ENCODE data around the gene PDP2. TPM values are rescaled to one million over a fixed set of nuclear protein-coding genes. Genes with fewer than 3 reads are reported as not detected.
"Not testable (repeated sequence)": the region's sequence is repeated elsewhere in the genome, so short reads cannot be mapped to it uniquely, and the experiment has no call there.

PDP2 gene
- total RNA-seq, 1 donor from 2014 or later = 2.2 TPM

DNA sequence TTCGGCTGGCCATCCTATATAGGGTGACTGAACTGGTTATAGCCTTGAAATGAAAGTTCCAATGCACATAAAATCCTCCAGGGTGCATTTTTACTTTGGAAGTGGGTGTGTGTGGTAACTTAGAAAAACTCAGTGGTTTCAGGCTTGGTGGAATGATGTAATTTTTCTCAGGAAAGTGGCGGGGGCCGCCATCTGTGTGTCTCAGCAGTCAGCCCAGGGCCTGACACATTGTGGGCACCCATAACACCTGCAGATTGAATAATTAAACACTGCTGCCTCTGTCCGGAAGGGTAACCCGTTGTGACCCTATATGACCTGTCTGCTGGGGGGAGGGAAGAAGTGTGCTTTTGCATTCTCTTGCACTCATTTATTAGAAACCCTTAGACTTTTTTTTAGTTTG, 2.2 kb upstream of the PDP2 start:
- intact Hi-C loops (cut with micrococcal nuclease) = no loop called here
- ATAC-seq (no peak), DNase-seq (no peak)

- DNase-seq (no peak), ATAC-seq (peak; percentile 17)
- intact Hi-C loops (cut with micrococcal nuclease) = no loop called here
Measured at GRCh38 chr16:66881014-66881417, 701 bp downstream of the PDP2 start.

GRCh38 chr16:66881560-66881959, 1.2 kb downstream of the PDP2 start:
- DNase-seq (no peak), ATAC-seq (no peak)
- intact Hi-C loops (cut with micrococcal nuclease) = no loop called here

GRCh38 chr16:66881964-66882508, 1.7 kb downstream of the PDP2 start:
- intact Hi-C loops (cut with micrococcal nuclease) = no loop called here

DNA sequence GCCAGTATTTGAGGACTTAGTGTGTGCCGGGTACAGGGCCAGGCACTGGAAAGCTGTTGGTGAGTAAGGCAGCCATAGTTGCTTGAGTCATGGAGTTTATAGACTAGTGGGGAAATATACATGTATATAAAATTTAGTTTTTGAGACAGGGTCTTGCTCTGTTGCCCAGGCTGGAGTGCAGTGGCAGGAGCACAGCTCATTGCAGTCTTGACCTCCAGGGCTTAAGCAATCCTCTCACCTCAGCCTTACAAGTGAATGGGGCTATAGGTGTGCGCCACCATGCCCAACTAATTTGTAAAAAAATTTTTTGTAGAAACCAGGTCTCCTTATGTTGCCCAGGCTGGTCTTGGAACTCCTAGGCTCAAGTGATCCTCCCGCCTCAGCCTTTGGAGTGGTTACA, 2.4 kb downstream of the PDP2 start:
- intact Hi-C loops (cut with micrococcal nuclease) = no loop called here
- ATAC-seq = no peak
- no peak for DNase-seq

More at GRCh38 chr16:66881964-66882508, 1.7 kb downstream of the PDP2 start:
- no peak for DNase-seq
- ATAC-seq = no peak

DNA sequence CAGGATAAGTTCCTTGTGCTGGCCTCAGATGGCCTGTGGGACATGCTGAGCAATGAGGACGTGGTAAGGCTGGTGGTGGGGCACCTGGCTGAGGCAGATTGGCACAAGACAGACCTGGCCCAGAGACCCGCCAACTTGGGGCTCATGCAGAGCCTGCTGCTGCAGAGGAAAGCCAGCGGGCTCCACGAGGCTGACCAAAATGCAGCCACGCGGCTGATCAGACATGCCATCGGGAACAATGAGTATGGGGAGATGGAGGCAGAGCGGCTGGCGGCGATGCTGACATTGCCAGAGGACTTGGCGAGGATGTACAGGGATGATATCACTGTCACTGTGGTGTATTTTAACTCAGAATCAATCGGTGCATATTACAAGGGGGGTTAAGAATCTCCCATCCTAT, 5.2 kb downstream of the PDP2 start:
- intact Hi-C loops (cut with micrococcal nuclease) = no loop called here
- ATAC-seq (no peak), DNase-seq (no peak)

GRCh38 chr16:66886321-66886720, 6.0 kb downstream of the PDP2 start:
- intact Hi-C loops (cut with micrococcal nuclease) = no loop called here

DNA sequence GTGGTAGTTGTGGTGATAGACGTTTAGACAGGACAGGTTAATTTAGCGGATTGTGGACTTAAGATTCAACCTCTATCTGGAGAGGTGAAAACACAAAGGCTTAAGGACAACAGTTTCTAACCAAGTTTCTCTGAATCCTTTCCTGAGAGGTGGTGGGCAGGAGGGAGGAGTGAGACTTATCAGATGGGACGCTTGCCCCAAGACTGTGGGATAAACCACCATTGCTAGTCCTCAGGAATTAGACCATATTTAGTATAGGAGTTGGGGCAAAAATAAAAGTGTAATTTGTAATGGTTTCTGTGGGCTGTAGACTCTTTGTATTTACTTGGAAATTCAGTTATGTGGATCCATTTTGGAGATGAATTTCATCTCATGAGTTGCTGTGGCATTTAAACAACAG, 6.6 kb downstream of the PDP2 start:
- DNase-seq = no peak

More at GRCh38 chr16:66886321-66886720, 6.0 kb downstream of the PDP2 start:
- ATAC-seq = no peak
- no peak for DNase-seq

GRCh38 chr16:66888647-66889615, 8.6 kb downstream of the PDP2 start:
- no peak for DNase-seq
- intact Hi-C loops (cut with micrococcal nuclease) = no loop called here

More for the DNA sequence above, 6.6 kb downstream of the PDP2 start:
- intact Hi-C loops (cut with micrococcal nuclease) = no loop called here
- ATAC-seq = no peak

DNA sequence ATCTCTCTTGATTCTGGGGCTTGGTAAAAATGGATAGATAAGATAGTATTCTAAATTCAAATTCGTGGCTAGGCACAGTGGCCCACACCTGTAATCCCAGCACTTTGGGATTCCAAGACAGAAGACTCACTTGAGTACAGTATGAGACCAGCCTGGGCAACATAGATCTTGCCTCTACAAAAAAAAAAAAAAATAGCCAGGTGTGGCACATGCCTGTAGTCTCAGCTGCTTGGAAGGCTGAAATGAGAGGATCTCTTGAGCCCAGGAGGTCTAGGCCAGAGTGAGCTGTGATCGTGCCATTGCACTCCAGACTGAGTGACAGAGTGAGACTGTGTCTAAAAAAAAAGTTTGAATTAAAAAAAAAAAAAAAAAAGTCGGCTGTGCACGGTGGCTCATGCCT, 9.3 kb downstream of the PDP2 start:
- DNase-seq (no peak), ATAC-seq (no peak)
- intact Hi-C loops (cut with micrococcal nuclease) = no loop called here

More at GRCh38 chr16:66888647-66889615, 8.6 kb downstream of the PDP2 start:
- ATAC-seq = no peak

- ATAC-seq (no peak), DNase-seq (no peak)
- intact Hi-C loops (cut with micrococcal nuclease) = no loop called here
Measured at GRCh38 chr16:66890799-66891198, 10.5 kb downstream of the PDP2 start.

DNA sequence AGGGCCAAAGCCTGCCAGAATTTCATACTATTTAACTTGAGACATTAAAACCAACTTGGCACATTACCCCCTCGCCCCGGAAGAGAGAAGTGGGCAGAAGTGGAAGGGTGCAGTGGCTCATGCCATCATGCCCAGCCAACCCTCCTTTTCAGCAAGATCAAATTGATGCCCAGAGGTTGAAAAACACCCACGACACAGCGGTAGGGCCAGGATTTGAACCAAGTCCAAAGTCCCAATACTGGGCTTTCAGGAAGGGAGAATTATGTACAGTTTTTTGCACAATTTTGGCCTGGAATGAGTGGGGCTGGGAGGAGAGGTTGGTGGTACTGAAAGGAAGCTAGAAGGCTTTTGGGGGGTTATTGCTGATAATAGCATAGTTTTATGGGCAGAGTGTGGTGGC, 11.0 kb downstream of the PDP2 start:
- intact Hi-C loops (cut with micrococcal nuclease) = no loop called here
- no peak for ATAC-seq
- DNase-seq = no peak

DNA sequence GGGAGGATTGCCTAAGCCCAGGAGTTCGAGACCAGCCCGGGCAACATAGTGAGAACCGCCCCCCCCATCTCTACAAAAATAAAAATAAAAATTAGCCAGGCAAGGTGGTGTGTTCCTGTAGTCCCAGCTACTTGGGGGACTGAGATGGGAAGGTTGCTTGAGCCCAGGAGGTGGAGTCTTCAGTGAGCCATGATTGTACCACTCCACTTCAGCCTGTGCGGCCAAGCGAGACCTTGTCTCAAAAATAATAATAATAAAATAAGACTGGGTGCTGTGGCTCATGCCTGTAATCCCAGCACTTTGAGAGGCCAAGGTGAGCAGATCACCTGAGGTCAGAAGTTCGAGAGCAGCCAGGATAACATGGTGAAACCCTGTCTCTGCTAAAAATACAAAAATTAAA, 11.5 kb downstream of the PDP2 start:
- intact Hi-C loops (cut with micrococcal nuclease) = no loop called here
- DNase-seq = no peak
- ATAC-seq = no peak

- ATAC-seq (no peak), DNase-seq (no peak)
- intact Hi-C loops (cut with micrococcal nuclease) = no loop called here
Measured at GRCh38 chr16:66894055-66894454, 13.7 kb downstream of the PDP2 start.

DNA sequence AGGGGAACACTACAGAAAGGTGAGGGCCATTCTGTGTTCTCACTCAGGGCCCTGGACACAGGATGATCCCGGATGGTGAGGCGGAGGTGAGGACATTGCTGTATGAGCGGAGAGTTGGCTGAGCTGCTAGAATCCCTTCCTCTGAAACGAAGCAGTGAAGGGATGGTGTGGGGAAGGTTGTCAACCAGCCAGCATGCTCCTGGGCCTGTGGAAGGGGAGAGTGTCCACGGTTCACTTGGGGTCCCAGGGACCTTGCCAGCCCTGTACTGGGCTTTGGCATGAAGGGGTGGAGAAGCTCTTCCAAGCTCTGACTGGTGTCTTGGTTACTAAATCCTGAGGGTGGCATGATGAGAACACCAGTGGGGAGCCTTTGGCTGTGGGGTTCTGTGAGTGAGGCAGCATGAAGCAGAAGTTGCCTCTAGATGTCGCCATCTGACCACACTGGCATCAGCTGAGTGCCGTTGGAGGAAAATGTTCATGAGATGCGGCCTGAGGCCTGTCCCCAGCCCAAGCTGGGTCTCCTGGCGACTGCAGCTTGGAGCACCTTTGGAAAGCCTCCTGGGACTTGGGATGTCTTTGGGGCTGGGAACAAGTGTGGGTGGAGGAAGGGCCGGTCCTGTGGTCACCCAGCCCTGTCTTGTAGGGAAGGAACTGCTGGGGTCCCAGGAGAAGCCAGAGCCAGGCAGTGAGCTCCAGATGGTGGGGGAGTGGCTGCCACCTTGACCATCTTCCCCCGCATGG, 14.8 kb downstream of the PDP2 start:
- DNase-seq (peak; percentile 68), ATAC-seq (peak; percentile 76)
- intact Hi-C loops (cut with micrococcal nuclease) = no loop called here

DNA sequence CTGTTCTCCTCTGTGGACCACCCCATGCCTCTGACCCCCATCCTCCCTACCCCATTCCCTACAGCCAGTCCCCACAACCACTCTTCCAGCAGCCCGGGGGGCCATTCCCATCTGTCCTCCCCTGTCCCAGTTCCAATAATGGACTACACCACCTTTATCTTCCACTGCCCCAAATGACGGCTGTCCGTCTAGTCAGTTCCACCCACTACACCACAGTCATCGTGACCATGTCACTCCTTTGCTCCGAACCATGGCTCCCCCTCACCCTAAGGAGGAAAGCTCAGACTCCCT, 15.3 kb downstream of the PDP2 start:
- intact Hi-C loops (cut with micrococcal nuclease) = no loop called here
- DNase-seq (no peak), ATAC-seq (no peak)

DNA sequence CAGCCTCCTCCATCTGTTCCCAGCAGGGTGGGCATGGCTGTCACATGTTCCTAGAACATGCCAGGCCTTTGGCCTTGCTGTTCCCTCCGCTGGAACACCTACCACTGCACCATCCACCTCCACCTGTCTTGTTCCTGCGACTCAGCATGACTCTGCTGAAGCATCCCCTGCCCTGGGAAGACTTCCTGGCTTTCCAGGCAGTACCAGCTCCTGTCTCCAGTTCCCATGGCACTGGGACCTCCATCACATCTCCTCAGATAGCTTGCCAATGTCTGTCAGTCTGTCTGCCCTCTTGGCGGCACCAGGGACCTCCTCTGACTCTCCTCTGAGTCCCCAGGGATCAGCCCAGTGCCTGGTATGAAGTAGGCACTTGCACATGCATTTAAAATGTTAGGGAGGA, 15.7 kb downstream of the PDP2 start:
- ATAC-seq = no peak
- peak; percentile 16 for DNase-seq
- intact Hi-C loops (cut with micrococcal nuclease) = no loop called here

GRCh38 chr16:66896682-66897081, 16.4 kb downstream of the PDP2 start:
- DNase-seq = peak; percentile 12
- intact Hi-C loops (cut with micrococcal nuclease); ATAC-seq: not testable (repeated sequence)

DNA sequence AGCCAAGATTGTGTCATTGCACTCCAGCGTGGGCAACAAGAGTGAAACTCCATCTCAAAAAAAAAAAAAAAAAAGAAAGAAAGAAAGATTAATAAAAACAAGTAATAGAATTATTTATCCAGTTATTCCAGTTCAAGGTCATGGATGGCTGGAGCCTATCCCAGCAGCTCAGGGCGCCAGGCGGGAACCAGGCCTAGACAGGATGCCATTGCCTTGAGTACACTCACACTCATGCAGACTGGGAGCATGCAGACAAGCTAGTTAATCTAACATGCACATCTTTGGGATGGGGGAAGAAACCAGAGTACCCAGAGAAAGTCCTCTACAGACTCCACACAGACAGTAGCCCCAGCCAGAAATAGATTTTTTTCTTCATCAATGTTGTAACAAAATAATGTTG, 17.9 kb downstream of the PDP2 start:
- intact Hi-C loops (cut with micrococcal nuclease) = no loop called here
- no peak for ATAC-seq
- peak; percentile 72 for DNase-seq

- no peak for DNase-seq
- ATAC-seq = no peak
- intact Hi-C loops (cut with micrococcal nuclease) = no loop called here
Measured at GRCh38 chr16:66898933-66899309, 18.6 kb downstream of the PDP2 start.
